ENCODE results near the gene NUMA1.

DNA sequence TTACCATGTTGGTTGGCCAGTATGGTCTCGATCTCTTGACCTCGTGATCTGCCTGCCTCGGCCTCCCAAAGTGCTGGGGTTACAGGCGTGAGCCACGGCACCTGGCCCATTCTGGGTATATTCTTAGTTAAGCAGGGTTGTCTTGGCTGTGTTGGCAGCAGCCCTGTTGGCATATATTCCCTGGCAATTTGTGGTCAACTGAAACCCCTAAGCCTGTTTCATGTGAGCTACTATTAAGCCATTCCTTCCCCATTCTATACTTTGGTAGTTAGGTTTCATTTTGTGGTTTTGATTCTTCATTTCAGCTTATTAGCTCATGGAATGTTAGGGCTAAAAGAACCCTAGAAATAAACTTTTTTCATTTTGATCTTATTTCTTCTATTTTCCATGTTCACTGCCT is 103.8 kb downstream of the NUMA1 start:
- TF ChIP-seq, protein P1, sequence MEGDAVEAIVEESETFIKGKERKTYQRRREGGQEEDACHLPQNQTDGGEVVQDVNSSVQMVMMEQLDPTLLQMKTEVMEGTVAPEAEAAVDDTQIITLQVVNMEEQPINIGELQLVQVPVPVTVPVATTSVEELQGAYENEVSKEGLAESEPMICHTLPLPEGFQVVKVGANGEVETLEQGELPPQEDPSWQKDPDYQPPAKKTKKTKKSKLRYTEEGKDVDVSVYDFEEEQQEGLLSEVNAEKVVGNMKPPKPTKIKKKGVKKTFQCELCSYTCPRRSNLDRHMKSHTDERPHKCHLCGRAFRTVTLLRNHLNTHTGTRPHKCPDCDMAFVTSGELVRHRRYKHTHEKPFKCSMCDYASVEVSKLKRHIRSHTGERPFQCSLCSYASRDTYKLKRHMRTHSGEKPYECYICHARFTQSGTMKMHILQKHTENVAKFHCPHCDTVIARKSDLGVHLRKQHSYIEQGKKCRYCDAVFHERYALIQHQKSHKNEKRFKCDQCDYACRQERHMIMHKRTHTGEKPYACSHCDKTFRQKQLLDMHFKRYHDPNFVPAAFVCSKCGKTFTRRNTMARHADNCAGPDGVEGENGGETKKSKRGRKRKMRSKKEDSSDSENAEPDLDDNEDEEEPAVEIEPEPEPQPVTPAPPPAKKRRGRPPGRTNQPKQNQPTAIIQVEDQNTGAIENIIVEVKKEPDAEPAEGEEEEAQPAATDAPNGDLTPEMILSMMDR (IDR thresholded peaks at IDR 0.05; ENCODE audit: low read depth, low read length, poor library complexity, severe bottlenecking), result no peak
- TF ChIP-seq EZH2phosphoT487 (IDR thresholded peaks at IDR 0.05; ENCODE audit: borderline replicate concordance, low read length), result no peak

Measured in DOHH2 (cell line).